HG03520 (cell line): ENCODE results near the gene AICDA.

ENCODE experiments used
- ATAC-seq: cut with Tn5 transposase; IDR thresholded peaks from one replicate; pipeline ENCODE4 v1.9.1; 2021; ENCODE audit warnings: mild to moderate bottlenecking, moderate library complexity; ENCODE audit not compliant: unreplicated experiment

AICDA gene

DNA sequence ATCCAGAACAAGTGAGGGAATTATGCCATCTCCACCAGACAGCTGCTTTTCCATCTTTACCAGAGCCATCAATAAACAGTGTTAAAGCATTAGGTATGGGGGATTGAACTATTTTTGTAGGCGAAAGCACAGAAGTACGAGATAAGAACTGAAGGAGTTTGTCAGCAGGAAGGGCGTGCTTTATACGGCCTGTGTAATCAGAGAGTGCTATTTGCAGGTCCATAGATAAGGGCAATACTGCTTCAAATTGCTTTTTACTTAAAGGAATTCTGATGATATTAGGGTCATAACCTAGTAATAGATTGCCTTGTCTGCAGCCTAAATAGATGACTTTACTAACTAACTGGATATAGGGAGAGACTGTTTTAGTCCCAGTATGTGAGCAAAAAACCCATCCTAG lies 51.6 kb downstream of the AICDA start:
- no peak for ATAC-seq

DNA sequence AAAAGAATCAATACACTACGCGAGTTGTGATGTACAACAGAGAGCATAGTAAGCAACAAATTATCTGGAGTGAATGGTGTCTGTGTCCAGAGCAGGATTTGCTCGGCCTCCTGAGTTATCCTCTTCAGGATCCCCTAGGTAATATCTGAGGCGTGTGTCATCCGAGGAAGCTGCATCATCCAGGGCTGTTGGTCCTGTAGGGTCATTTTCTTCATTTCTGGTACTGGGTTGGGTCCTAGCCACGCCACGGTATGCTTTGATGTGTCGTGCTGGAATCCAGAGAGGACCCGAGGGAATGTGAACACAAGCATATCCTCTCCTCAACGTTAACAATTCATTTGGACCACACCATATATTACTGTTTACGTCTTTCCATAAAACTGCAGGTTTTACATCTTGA lies 53.0 kb downstream of the AICDA start:
- ATAC-seq, result no peak

DNA sequence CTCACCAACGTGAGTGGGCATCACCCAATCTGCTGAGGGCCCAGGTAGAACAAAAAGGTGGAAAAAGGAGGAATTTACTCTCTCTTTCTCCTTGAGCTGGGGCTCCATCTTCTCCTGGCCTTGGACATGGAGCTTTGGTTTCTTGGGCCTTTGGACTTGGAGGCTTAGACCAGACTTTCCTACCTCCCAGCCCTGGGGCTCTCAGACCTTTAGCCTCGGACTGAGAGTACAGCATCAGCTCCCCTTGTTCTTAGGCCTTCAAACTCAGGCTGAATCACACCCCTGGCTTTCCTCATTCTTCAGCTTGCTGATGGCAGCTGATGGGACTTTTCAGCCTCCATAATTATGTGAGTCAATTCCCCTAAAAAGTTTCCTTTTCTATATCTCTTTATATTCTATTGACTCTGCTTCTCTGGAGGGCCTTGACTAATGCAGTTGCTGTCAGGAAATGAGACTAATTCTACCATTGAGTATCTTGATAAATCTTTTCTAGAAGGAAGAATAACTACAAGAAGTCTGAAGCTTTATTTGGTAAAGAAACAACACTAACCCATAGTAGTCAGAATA lies 56.0 kb downstream of the AICDA start:
- no peak for ATAC-seq

DNA sequence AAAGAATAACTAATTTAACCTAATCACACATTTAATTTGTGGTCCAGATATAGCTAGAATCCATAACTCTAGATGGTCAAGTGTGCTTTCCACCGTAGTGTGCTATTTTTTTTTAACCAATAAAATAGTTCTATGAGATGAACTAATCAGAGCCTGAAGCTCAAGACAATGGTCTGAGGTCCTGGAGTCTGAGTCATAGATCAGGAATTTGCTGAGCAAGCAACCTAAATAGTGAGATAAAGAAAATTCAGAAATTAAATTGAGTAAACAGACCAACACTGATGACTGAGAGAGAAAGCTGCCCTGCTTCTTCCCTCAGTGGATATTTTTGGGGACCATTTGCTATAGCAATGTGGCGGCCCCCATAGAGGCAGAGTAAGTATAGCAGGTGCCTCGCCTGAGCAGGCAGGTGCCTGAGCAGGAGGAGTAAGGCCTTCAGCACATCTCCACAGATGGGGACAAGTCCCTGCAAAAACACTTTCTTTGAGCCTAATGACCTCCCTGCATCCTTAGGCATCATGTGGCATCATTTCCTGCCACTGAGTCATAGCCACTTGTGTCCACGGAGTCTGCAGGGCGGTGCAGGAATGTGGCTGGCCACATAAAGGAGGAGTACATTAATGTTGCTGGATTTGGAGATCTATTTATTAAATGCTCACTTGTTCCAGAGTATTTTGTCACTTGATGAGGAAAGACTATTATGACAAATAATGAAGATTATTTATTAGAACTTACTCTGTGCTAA lies 58.0 kb downstream of the AICDA start:
- no peak for ATAC-seq

DNA sequence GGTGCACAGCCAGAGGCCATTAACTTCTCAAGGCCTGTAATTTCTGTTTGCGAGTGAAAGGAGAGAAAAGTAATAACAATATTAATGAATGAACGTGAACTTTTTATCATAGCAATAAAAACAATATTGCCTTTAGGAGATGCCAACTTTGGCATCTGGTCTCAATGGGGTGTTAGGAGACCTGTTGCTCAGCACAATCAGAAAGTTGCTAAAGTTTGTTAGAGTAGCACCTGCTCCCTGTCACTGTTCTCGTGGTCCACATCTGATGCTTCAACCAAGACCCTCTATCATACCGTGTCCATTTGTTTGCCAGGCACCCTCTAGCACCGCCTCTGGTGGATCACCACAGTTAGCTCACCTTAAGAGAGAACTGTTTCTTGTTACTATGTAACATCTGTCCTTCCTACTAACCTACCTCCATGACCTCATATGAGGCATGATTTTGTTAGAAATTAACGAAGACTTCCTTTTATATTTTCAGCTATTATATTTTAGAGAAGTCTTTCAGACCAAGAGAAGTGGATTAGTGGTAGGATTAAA lies 59.5 kb downstream of the AICDA start:
- ATAC-seq, result no peak
